NT2/D1 (cell line): ENCODE data around the gene MYOCOS.

Source experiments
- SUZ12 ChIP-seq: IDR thresholded peaks from 2 replicates; pipeline ENCODE4 v1.6.1; 2011; ENCODE audit not compliant: insufficient read length, insufficient read depth; ENCODE audit errors: extremely low read depth
- YY1 ChIP-seq: IDR thresholded peaks from 2 replicates; pipeline ENCODE4 v1.6.1; 2011; ENCODE audit not compliant: insufficient read length, insufficient read depth
- ZNF274 ChIP-seq: IDR thresholded peaks from 2 replicates; pipeline ENCODE4 v1.6.1; 2011; ENCODE audit warnings: mild to moderate bottlenecking, low read depth, low read length

DNA sequence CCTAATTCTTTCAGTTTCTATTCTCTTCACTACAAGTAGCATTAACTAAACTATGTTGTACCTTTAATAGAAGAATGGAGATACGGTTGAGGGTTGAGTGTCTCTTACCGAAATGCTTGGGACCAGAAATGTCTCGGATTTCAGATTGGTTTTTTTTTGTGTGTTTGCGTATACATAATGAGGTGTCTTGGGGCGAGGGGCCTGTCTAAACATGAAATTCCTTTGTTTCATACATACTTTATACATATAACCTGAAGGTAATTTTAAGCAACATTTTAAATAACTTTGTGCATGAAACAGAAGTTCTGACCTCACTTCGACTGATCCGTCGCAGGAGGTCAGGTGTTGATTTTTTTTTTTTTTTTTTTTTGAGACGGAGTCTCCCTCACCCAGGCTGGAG is 36.3 kb upstream of the MYOCOS start:
- TF ChIP-seq ZNF274 (no peak), YY1 (no peak), SUZ12 (no peak)
